Stimulated activated CD4-positive, alpha-beta T cell treated with anti-CD3 and anti-CD28 coated beads, Interleukin-2, amount 100 ng/mL, for 48 hours (primary cell): ENCODE data around the gene HDAC4.

ENCODE experiments used
- DNase-seq, 2 donors: peaks; one replicate each; pipeline ENCODE4 v3.0.0-alpha.2; 2020

HDAC4 gene

DNA sequence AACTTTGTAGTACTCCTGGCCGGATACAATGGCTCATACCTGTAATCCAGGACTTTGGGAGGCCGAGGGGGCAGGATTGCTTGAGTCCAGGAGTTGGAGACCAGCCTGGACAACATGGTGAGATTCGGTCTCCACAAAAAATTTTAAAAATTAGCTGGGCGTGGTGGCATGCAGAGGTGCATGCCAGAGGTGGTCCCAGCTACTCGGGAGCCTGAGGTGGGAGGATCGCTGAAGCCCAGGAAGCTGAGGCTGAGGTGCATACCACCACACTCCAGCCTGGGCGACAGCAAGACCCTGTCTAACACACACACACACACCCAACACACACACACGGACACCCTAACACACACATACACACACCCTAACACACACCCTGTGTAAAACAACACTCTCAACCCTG lies 55.6 kb downstream of the HDAC4 start:
- no peak for DNase-seq

DNA sequence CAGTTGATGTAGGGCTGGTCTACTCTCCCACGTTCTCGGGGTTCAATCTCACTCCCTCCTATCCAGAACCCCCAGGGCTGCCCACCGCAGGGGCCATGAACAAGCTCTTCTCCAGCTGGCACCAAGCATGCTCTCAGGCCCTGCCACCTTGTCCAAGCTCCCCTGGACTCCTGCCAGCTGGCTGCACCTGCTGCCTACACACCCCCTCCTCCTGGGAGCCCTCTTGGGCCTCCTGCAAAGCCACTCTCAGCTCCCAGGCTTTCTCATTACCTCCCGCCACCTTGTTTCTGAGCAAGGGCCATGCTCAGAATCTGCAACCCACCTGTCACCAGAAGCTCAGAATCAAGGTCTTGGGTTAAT lies 56.0 kb downstream of the HDAC4 start:
- DNase-seq: no peak

DNA sequence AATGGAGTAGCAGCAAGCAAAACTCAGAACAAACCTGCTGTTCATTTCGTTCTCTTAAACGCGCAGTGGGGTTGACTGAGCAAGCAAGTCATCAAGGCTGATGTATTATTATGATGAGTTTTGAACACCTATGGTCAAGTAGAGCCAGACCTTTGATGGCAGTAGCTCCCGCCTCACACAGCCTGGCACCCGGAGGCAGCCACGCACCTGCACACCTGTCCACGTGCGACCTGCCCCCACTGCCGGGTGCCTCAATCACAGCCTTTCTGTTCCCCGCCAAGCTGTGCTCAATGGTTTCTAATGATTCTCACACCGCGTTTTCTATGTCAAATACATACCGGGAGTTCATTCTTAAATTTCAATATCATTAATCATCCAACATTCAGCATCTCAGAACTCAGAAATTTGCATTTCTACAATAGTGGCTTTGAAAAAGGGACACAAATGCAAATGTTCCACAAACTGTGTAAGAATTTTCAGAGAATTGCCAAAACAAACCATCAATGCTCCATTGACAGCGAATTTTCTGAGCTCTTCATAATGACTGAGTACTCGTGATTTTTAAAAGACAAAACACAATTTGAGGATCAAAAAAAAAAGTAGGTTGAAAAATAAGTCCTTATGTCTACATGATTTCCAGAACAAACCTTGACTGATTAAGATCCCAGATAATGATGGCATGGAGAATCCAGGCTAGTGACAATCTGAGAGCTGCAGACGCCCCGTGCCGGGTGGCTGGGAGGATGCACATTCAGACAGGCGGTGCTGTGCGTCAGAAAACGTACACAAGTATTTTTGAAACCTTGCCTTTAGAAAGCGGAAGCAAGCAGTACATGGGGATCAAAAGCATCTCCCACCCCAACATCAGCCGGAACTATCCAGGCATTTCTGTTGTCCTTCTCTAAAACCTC lies 56.6 kb downstream of the HDAC4 start:
- no peak for DNase-seq

DNA sequence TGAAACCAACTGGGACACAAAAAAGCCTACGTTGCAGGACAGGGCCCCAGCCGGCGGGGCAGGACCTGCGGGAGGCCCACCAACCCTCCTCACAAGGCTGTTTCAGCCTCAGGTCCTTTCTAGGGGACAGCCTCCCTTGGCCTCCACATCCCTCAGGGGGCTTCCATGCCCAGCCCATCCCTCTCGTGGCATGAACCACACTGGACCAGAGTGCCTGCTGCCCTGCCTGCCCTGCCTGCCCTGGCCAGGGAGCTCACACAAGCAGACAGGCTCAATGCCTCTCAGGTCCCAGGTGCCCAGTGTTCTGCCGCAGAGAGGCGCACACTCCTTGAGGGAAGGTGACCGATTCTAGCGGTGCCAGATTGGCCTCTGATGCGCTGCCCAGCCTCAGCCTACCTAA lies 57.4 kb downstream of the HDAC4 start:
- DNase-seq: no peak

DNA sequence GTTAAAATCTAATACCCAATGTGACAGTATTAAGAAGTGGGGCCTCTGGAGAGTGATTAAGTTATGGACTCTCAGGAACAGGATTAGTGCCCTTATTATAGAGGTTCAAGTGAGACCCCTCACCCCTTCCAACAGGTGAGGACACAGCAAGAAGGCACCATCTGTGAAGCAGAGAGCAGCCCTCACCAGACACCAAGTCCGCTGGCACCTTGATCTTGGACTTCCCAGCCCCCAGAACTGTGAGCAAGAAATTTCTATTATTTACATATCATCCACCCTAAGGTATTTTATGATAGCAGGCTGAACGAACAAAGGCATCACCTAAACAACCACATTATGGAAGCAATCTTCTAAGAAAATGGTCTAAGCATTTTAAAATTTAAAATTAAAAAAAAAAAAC lies 59.0 kb downstream of the HDAC4 start:
- DNase-seq: no peak

DNA sequence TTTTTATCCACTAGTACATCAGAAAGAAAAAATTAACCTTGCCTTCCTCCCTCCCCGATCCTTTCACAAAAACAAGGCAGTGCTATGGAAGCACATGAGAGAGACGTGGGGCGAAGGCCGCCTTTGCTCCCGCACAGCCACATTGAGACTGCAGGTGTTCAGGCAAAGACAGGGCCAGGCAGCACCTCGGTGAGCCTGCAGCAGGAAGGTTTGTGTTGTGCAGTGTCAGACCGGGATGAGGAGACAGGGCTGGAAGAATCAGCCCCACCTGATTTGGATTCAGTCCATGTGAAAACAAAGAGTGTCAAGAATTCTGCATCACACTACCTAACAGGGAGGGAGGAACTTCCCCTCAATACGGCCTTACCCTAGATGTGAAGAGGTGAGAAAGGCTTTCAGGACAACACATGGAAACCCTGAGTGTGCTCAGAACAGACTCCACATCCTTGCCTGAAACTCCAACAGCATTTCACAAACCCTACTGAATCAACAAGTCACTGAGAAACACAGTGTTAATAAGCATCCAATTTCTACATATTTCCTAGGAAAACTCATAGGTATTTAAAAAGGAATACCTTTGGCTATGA lies 59.6 kb downstream of the HDAC4 start:
- DNase-seq: no peak

DNA sequence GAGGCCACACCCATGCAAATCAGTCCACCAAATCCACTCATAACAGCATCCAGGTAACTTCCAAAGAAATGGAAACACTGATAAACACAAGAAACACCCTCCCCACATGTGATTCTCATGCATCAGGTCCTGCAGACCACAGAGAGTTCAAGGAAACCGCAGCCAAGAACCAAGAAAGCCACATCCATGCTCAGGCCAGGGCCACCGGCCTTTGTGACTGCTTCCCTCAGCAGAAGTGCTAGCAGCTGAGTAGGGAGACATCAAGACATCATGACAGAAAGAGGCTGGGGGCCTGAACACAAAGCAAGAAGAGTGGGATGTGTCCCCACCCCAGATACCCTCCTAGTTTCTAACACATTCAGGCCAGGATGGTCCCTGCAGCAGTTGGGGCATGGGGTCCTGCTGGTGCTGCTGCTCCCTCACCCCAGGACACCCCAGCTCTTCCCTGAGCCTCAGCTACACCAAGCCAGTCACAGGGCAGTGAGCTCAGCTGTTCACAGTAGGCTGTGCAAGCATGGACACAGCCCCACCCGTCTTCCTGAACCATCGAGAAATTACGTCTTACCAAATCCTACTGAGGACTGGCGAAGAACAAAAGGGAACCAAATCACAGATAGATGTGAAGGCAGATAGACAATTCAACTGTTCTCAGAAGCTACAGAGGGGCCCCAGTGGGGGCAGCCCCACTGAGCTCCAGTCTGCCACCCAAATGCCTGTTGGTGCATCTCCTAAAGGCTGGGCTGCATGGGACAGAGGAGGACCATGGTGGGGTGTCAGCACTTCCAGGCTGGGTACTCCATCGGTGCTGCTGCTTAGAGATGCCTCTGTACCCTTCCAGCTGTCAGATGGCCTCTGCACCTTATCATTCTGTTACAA lies 60.9 kb downstream of the HDAC4 start:
- DNase-seq: no peak

DNA sequence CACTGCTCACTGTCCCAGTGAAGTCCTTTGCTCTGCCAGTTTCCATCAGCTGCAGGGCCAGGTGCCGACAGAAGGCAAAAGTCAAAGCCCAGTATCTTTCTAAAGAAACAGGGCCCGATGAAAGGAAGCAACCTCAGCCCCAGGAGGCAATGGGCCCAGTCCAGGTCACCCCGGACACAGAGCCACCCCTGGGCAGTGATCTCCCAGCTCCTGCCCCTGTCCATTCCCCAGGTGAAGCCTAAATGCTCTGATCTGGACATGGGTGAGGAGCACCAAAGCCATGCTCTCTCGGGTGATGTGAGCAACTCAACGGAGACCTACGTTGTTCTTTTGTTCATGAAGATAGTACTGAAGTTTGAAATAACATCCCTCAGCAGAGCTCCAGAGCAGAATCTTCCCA lies 61.6 kb downstream of the HDAC4 start:
- no peak for DNase-seq

DNA sequence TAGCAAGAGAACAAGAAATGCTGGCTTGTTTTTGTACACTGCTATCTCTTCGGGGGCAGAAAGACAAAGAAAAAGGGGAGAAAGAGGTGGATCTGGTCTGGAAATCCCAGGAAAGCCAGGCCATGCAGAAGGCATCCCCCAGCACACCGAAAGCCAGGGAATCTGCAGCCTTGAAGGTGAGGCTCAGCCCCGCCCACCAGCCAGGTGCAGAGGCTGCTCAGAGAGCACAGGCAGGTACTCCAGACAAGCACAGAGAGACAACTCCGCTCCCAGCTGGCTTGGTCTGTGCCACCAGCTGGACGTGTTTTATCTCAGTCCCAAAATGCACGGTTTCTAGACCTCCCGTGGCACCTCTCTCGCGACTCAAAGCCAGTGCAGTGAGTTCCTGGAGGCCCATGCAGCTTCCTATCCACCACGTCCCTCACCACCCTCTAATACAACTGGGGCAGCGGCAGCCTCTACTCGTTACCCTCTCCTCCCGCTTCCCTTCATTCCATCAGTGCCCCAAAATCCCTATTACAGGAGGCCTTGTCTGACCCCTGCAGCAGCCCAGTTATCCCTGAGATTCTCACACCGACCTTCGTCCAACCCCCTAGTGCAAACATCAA lies 62.8 kb downstream of the HDAC4 start:
- DNase-seq: no peak

DNA sequence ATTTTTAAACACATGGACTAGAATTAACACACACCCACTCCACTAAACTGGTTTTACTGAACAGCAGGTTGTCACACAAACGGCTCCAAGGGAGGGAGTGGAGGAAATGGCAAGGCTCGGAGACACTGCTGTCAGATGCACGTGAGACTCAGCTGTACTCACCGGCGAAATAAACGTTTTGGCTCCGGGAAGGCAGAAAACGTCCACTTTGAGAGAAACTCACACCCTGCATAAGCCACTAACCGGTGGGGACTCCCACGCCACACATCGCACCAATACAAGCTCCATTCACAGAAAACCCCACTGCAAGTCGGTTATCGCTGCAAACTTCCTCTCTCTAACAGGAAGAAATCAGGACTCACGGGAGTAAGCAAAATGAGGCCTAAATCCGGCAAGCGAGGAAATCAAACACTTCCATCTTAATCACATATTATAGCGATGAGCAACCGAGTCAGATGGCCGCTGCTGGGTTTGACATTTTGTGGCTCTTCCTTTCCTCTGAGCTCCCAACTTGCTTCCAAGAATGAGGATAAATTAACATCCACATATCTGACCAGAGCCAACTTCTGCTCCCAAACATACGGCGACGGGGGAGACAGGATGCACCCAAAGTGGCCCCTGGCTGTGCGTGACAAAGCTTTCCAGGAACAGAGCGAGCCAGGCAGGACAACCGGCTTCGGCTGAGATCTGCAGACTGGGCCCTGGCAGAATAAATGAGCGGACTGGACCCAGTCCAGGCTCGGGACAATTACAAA lies 63.5 kb downstream of the HDAC4 start:
- DNase-seq: no peak

DNA sequence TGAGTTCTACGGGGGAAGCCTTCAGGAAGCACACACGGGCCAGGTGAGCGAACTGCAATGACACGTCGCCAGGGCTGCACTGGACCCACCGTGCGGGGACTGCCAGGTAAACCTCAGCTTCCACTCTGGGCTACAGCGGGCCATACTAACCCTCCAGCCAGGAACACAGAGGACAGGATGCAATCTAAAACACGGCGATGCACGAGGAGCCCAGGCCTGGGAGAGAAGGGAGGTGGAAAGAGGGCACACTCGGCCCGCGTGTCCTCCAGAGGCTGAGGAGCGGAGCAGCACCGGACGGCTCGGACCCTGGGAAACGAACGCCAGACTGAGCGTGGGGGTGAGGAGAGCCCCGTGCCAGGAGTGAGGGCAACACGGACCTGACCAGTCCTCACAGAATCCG lies 69.3 kb downstream of the HDAC4 start:
- no peak for DNase-seq

DNA sequence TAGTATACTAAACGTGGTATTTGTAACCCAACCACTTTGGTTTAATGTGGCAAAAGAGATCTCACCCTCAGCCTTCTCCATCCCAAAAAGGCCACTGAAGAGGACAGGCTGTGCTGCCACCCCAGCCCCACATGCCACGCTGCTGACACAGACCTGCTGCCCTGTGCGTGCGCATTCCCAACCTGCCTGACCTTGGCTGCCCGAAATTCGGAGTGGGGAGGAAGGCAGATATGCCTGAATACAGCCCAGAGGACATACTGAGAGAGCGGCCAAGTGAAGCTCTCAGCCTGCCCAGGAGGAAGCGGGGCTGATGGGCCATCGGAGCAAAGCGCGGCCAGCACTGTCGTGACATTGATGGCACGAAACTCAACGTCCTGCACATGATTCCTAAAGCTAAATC lies 70.0 kb downstream of the HDAC4 start:
- no peak for DNase-seq

DNA sequence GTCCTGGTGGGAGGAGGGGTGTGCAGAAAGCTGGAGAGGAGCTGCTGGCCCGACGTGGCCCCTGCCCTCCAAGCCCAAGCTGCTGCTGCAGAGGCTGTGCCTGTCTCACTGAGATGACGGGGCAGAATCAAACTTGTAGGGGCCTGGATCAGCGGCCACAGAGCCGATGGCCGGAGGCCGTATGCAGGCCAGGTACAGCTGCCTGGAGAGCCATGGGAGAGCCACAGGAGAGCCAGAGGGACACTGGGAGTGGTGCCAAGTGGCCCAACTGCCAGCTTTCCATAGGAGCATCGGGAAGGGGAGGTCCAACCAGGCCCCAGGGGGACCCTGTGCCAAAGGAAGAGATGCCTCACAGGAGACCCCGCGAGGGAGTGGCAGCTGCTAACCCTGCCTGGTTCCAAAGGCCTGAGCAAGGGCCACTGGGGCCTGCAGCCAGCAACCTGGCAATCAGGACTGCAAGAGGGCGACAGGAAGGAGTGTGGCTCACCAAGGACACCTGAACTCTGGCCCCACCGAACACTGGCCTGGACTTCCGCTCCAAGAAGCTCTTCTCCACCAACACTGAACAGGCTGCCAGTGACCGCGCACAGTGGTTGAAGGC lies 70.7 kb downstream of the HDAC4 start:
- no peak for DNase-seq

DNA sequence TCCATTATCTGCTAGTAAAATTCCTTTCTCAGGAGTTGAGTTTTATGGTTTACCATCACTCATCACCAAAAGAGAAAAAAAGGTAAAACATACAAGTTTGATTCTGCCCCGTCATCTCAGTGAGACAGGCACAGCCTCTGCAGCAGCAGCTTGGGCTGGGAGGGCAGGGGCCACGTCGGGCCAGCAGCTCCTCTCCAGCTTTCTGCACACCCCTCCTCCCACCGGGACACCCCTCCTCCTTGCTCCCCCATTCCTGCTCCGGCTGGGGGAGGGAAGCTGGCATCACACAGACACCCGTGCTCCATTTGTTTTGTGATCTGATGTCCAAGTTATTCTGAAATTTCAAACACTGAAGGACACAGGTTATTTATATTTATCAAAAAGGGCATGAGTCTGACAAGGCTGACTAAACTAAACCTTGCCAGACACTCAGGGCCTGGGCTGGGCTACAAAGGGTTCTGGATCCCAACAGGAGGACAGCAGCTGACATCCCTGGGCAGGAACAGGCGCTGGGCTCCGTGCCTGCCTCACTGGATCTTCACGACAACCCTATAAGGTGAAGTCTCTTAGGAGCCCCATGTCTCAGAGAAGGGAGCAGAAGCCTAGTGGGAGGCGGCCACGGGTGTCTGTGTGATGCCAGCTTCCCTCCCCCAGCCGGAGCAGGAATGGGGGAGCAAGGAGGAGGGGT lies 71.4 kb downstream of the HDAC4 start:
- DNase-seq: no peak

DNA sequence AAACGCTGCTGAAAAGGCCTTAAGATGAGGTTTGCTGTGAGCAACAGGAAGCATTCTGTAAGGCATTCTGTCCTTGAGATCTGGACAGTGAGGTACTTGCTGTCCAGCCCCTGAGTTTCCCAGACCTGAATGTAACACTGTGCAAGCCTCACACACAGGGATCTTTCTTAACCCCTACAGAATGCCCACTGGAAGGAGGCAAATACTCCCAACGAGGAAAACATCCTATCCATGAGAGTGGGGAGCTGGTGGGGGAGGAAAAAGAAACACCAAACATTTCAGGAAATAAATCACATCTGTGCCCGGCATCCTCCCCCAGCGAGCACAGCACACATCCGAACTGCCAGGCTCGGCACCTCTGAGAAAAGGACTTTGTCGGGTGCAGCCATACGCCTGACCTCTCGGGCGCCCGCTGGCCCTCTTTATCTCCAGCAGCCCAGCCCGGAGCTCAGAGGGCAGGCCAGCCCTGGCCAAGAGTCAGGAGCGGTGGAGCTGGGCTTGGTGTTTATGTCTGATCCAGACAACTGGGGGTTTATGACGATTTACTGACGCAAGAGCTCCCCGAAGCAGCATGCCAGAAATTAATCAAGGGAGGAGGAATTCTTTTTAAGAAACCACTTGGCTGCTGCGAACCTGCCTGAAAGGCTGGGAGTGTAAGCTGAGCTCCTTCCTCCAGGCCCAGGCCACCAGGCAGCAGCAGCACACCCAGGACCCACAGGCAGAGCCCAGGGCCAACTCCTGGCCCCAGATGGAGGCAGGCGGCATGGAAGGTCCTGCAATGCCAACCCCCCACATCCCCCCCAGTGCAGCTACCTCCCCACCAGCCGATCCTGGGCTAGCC lies 72.2 kb downstream of the HDAC4 start:
- DNase-seq: no peak

DNA sequence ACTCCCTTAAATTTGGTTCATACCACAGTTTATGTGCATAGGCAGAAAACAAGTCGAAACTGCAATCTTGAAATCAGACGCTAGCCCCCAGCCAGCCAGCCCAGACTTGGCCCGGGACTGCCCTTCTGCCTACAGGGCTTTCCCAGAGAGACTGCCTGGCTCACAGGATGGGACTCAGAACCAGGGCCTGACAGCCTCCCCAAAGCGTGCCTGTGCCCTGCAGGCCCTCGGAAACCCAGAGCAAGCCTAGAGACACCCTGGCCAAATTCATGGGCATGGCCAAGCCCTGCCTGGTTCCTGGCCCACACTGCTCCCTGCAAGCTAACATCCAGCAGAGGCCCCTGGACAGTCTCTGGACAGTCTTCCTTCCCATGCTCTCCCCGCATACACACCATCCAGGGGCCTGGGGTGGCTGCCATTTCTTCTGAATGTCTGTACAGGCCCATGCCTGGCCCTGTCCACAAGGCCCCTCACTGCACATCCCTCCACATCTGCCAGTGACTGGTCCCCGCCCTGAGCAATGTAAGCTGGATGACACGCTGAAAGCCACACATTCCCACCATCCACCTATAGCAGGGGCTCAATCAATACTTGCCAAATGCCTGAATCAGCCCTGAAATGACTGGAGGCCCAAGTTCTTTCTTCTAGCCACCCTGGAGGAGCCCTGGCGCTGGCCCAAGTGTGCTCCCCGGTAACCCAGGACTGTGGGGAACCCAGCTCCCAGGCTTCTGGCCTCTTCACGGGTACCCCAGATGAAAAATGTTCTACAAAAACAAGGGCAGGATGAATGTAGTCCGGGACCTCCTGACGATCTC lies 73.1 kb downstream of the HDAC4 start:
- no peak for DNase-seq

DNA sequence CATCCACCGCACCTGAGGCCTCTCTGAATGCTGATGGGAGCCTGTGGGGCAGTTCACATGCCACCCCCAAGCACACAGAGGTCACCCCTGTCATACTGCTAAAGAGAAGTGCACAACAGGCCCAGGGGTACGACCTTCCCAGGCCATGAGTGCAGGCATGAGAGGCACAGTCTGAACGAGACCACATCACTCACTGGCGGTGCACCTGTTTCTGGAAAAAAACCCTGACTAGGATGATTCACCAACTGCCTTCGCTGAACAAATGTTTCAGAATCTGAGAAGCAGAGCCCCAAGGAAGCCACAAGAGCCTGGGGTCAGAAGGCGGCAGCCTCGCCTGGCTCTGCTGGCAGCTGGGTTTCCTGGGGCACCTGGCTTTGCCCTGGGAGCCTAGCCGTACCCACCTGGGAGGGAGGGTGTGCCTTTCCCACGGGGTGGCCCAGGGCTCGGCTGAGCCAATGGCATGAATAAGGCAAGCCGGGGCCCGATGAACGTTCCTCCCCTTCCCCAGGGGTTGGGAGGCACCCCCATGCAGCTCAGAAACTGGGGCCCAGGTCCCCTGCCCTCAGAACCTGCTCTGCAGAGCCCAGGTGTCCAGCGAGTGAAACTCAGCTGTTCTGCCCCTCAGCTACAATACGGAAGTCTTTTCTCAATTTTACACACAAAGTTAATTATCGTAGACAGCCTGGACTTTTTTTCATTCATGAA lies 73.8 kb downstream of the HDAC4 start:
- DNase-seq: peak; percentile 53 to 61

DNA sequence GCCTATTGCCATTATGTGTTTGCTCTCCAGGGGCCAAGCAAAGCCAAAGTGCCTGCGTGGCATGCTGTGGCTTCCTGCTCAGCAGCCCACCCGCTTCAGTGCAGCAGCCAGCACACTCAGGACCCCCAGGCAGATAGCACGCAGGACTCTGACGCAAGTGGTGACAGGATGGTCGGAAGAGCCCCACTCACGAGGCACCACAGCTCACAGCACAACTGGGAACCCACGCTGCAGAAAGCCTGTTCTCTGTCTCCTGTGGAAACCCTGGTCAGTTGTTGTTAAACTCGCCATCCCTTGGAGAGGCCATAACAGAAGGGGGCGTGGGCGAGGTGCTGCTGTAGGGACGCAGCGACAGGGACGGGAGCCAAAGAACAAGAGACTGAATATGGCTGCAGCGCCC lies 76.4 kb downstream of the HDAC4 start:
- no peak for DNase-seq

DNA sequence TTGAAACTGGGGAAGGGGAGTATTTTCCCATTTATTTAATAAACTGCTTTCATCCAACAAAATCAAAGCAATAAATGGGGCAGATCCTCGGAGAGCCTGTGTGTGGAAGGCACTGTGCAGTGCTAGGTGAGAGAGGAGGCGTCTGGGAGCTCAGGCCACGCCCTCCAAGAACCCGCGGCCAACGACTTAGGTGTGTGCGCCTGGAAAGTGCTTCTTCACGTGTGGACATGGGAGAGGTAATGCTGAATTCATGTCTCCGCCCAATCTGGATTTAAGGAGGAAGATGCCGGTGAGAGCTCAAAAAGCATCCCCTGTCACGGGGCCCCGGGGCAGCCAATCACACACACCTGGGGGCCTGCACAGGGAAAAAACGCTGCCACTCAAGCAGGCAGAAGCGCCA lies 77.4 kb downstream of the HDAC4 start:
- no peak for DNase-seq
